ENCODE results near the gene TRRAP.

- TF ChIP-seq SRF (IDR thresholded peaks at IDR 0.05; ENCODE audit: low read depth, low read length) (no peak), CTCF (IDR thresholded peaks at IDR 0.05; ENCODE audit: control extremely low read depth in 1 of 3, insufficient read depth in 1 of 3, low read depth in 1 of 3, low read length in 3 of 3) (no peak), EZH2 (IDR thresholded peaks at IDR 0.05; ENCODE audit: low read depth, low read length, severe bottlenecking) (no peak), BRCA1 (IDR thresholded peaks at IDR 0.05; ENCODE audit: low read depth, low read length) (no peak), CBX8 (IDR thresholded peaks at IDR 0.05; ENCODE audit: borderline replicate concordance, low read depth, low read length) (no peak)
- TF ChIP-seq, protein P1, sequence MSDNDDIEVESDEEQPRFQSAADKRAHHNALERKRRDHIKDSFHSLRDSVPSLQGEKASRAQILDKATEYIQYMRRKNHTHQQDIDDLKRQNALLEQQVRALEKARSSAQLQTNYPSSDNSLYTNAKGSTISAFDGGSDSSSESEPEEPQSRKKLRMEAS (IDR thresholded peaks at IDR 0.05) = no peak
These were observed 151.4 kb downstream of the TRRAP start for GRCh38 chr7:99029466-99030435.

Data from H1 (cell line).